Thyroid gland (tissue), 4 donors: ENCODE data around the gene SOAT2.

Source experiments
- POLR2A ChIP-seq, 2 donors: fragments of 450-650 bp; IDR thresholded peaks; one replicate each; pipeline ENCODE4 v1.6.1; 2017; ENCODE audit warnings: antibody characterized with exemption in 2 of 2, mild to moderate bottlenecking in 2 of 2, moderate library complexity in 1 of 2
- TF ChIP-seq, protein P1 (sequence below), 6 experiments: fragments of 200-600 bp in 3 of 6; fragments of 450-650 bp in 3 of 6; sonication (generic) in 3 of 6; IDR thresholded peaks; one replicate each; pipeline ENCODE4 v1.5.1; 2016 to 2019; ENCODE audit warnings: antibody characterized with exemption in 6 of 6, mild to moderate bottlenecking in 2 of 6, inconsistent platforms in 1 of 6, moderate library complexity in 1 of 6

DNA sequence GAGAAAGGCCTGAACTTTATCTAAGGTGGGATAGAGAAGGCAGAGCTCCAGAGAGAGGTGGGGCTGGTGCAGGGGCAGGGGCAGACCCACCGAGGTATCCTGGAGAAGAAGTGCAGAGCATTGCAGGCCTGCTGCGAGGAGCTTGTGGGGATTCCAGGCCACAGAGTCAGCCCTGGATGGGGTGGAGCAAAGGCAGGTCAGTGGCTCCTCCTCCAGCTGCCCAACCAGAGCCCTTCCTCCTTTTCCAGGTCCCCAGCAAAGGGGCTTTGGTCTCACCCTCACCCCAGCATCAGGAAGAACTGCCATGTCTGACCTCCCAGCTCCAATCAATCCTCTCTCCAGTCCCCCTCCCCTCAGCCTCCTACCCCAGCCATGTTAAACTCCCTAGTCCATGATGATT lies 57.4 kb downstream of the SOAT2 start:
- TF ChIP-seq, protein P1, sequence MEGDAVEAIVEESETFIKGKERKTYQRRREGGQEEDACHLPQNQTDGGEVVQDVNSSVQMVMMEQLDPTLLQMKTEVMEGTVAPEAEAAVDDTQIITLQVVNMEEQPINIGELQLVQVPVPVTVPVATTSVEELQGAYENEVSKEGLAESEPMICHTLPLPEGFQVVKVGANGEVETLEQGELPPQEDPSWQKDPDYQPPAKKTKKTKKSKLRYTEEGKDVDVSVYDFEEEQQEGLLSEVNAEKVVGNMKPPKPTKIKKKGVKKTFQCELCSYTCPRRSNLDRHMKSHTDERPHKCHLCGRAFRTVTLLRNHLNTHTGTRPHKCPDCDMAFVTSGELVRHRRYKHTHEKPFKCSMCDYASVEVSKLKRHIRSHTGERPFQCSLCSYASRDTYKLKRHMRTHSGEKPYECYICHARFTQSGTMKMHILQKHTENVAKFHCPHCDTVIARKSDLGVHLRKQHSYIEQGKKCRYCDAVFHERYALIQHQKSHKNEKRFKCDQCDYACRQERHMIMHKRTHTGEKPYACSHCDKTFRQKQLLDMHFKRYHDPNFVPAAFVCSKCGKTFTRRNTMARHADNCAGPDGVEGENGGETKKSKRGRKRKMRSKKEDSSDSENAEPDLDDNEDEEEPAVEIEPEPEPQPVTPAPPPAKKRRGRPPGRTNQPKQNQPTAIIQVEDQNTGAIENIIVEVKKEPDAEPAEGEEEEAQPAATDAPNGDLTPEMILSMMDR (IDR thresholded peaks at IDR 0.05), result no peak
- TF ChIP-seq POLR2A (IDR thresholded peaks at IDR 0.05), result no peak
